ENCODE data around the gene CBLN3. TPM values are rescaled to one million over a fixed set of nuclear protein-coding genes. Genes with fewer than 3 reads are reported as not detected.

The CBLN3 gene
- total RNA-seq, 1 donor from 2014 or later = 2.9 TPM

GRCh38 chr14:24440606-24441399 is 11.3 kb upstream of the CBLN3 start:
- intact Hi-C loops (cut with DNase I) = no loop called here
- H3K27me3 ChIP-seq = no peaks in the 10 kb centered on the region
- H3K9me3 ChIP-seq = no peaks in the 10 kb centered on the region
- ATAC-seq (no peak), DNase-seq (no peak)
- H3K4me1 ChIP-seq = peaks cover 34% of the 10 kb centered on the region
- no peak for TF ChIP-seq CTCF (IDR thresholded peaks at IDR 0.05)
- H3K27ac ChIP-seq = no peak overlapping the region
- H3K36me3 ChIP-seq = peaks cover 53% of the 10 kb centered on the region
- H3K4me3 ChIP-seq = no peak overlapping the region

- peaks cover 60% of the 10 kb centered on the region for H3K36me3 ChIP-seq
- H3K27ac ChIP-seq = no peak overlapping the region
- peaks cover 36% of the 10 kb centered on the region for H3K4me1 ChIP-seq
- H3K27me3 ChIP-seq = no peaks in the 10 kb centered on the region
- no peak for TF ChIP-seq CTCF (IDR thresholded peaks at IDR 0.05)
- no peak for DNase-seq
- ATAC-seq = no peak
- no peak overlapping the region for H3K4me3 ChIP-seq
- no peaks in the 10 kb centered on the region for H3K9me3 ChIP-seq
- intact Hi-C loops (cut with DNase I) = no loop called here
Observed at GRCh38 chr14:24439830-24440605, 10.6 kb upstream of the CBLN3 start.

GRCh38 chr14:24439257-24439656 is 9.8 kb upstream of the CBLN3 start:
- no peak overlapping the region for H3K4me3 ChIP-seq
- H3K27ac ChIP-seq = no peak overlapping the region
- H3K27me3 ChIP-seq = no peaks in the 10 kb centered on the region
- H3K9me3 ChIP-seq = no peaks in the 10 kb centered on the region
- H3K4me1 ChIP-seq = peaks cover 36% of the 10 kb centered on the region
- ATAC-seq (no peak), DNase-seq (no peak)
- intact Hi-C loops (cut with DNase I) = no loop called here
- peaks cover 66% of the 10 kb centered on the region for H3K36me3 ChIP-seq
- TF ChIP-seq CTCF (IDR thresholded peaks at IDR 0.05) = no peak

GRCh38 chr14:24438223-24439097 is 9.0 kb upstream of the CBLN3 start:
- ATAC-seq (no peak), DNase-seq (no peak)
- intact Hi-C loops (cut with DNase I) = no loop called here
- TF ChIP-seq CTCF (IDR thresholded peaks at IDR 0.05) = no peak
- Histone ChIP-seq H3K9me3 (no peaks in the 10 kb centered on the region), H3K4me1 (peaks cover 34% of the 10 kb centered on the region), H3K27me3 (no peaks in the 10 kb centered on the region), H3K4me3 (no peak overlapping the region), H3K36me3 (peaks cover 74% of the 10 kb centered on the region), H3K27ac (no peak overlapping the region)

GRCh38 chr14:24437736-24438067 is 8.2 kb upstream of the CBLN3 start:
- DNase-seq (no peak), ATAC-seq (no peak)
- peak overlapping the region; percentile 65 for H3K27ac ChIP-seq
- peaks cover 33% of the 10 kb centered on the region for H3K4me1 ChIP-seq
- H3K4me3 ChIP-seq = no peak overlapping the region
- H3K9me3 ChIP-seq = no peaks in the 10 kb centered on the region
- intact Hi-C loops (cut with DNase I) = no loop called here
- no peaks in the 10 kb centered on the region for H3K27me3 ChIP-seq
- TF ChIP-seq CTCF (IDR thresholded peaks at IDR 0.05) = no peak
- H3K36me3 ChIP-seq = peaks cover 81% of the 10 kb centered on the region
